Measurements from ENCODE around the gene ZNF652.
"Not testable (repeated sequence)": the region's sequence is repeated elsewhere in the genome, so short reads cannot be mapped to it uniquely, and the experiment has no call there.

ZNF652 gene

GRCh38 chr17:49261540-49261939 is 100.5 kb downstream of the ZNF652 start:
- not testable (repeated sequence) for DNase-seq (ENCODE audit: low read depth)

GRCh38 chr17:49260817-49261291 is 101.2 kb downstream of the ZNF652 start:
- DNase-seq (ENCODE audit: low read depth) = no peak

DNA sequence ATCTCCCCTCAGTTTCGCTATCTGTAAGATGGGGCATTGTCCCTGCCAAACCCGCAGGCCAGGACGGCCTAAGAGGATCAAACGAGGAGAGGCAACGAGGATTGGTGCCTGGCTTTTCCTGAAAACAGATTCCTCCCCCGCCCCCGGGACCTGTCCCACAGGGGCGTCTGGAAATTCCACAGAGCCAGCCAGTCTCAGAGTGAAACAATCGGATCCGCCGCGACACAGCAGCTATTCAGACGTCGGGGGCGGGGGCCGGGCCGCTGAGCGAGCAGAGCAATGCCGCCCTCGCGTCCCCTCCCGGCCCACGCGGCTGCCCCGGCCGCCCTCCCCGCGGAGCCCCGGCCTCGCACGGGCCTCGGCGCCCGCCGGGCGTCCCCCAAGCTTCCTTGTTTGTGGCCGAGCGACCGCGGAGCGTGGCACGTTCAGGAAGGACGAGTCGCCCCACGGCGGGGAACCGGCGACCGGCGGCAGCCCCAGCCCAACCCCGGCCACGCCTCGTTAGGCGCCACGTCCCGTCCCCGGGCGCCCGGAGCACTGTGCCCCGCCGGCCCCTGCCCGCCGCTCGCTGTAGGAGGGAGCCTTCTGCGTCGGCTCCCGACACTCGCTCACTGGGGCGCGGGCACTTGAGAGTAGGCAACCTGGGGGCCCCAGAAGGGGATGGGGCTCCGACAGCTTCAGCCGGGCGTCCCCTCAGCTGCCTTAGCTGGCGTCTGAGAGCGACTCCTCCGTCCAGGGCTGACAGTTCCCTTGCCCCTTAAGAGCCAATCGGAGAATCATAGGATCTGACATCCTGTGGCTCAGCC is 101.8 kb downstream of the ZNF652 start:
- peak; percentile 61 for DNase-seq (ENCODE audit: low read depth)

GRCh38 chr17:49259663-49260010 is 102.4 kb downstream of the ZNF652 start:
- DNase-seq (ENCODE audit: low read depth) = no peak

GRCh38 chr17:49258394-49258793 is 103.7 kb downstream of the ZNF652 start:
- DNase-seq (ENCODE audit: low read depth) = no peak

DNA sequence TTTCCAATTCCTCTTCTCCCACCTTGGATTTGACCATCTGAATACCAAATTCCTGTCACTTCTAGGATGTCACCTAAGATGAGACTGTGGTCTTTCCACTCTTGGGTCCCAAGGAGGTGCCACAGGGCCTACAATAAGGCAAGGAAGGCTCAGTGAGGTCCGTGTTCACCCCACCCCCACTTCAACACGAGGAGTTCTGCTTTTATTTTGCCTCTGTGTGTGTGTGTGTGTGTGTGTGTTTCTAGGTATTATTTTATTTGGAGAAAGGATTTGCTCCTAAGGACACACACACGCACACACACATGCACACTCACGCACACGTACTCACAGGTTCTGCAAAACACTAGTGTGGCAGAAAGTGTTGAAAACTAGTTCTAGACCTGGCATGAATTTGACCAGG is 106.9 kb downstream of the ZNF652 start:
- no peak for DNase-seq (ENCODE audit: low read depth)

GRCh38 chr17:49254066-49254465 is 108.0 kb downstream of the ZNF652 start:
- DNase-seq (ENCODE audit: low read depth) = no peak

DNA sequence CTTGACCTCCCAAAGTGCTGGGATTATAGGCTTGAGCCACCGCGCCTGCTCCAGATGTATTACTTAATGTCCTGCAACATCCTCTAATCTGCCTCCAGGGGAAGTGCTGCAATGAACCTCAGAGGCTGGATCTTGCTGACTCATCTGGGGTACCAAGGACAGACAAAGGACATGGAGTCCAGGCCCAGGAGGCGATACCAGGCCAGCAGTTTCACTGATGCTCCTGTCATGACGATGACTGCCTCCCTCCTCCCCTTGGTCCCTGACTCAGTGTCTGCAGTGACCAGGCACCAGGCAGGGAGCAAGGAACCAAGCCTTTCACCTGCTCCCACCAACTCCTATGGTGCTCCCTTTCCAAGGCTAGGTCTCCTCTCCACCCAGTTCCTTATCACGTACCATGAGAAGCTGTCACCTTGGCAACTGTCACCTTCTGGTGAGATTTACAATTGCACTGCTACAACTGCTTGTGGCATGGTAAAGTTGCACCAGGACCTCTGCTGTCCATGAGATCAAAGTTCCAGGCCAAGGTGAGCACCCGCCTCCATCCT is 109.8 kb downstream of the ZNF652 start:
- no peak for DNase-seq (ENCODE audit: low read depth)

DNA sequence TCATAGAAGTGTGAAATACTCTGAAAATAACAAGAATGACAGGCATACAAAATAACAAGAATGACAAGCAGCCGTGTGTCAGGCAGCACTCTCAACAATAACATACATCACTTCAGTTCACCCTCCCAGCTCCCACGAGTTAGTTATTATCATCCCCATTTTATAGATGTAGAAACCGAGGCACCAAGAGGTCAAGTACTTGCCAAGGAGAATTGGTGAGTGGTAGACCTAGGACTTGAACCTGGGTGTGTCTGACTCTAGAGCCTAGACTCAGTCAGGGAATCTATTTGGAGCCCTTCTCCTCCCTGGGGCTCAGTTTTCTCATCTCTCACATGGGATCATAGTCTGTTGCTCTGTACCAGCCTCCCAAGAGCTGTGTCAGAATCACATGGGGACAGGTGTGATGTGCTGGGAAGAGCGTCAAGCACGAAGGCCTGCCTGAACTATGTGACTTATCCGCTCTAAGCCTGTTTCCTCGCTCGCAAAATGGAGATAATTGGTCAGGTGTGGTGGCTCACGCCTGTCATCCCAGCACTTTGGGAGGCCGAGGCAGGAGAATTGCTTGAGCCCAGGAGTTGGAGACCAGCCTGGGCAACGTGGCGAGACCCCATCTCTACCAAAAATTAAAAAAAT is 112.0 kb downstream of the ZNF652 start:
- no peak for DNase-seq (ENCODE audit: low read depth)

DNA sequence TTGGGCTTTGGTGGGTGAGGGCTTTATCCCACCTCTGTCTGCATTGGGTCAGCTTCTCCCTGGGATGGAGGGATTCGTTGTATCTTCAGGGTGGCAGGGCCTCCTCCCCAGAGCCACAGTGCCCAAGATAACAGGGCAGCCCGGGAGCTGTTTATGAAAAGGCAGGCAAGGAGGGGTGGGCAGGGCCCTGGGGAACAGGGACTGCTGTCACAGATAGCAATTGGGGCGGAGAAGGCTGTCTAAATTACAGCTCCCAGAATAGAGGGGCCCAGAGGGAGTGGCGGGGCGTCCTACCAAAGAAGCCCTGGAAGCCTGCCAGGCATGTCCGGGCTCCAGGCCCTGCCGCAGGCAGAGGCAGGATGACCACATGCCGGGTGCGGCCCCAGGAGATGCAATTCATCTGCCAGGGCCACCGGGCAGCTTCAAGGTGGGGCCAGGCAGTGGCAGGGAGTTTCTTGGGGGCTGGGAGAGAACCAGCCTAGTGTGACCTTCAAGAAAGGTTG is 112.7 kb downstream of the ZNF652 start:
- DNase-seq (ENCODE audit: low read depth) = no peak

GRCh38 chr17:49247944-49248343 is 114.1 kb downstream of the ZNF652 start:
- DNase-seq (ENCODE audit: low read depth) = no peak

- no peak for DNase-seq (ENCODE audit: low read depth)
These were observed 117.2 kb downstream of the ZNF652 start for GRCh38 chr17:49244839-49245238.

All from stimulated activated CD8-positive, alpha-beta memory T cell treated with anti-CD3 and anti-CD28 coated beads, Interleukin-12 subunit alpha, Interleukin-12 subunit beta, amount 100 ng/mL, for 4 hours (primary cell).